Type B pancreatic cell (in vitro differentiated cells): Measurements from ENCODE around the gene ZRANB3. TPM values are rescaled to one million over a fixed set of nuclear protein-coding genes. Genes with fewer than 3 reads are reported as not detected.
"Not testable (repeated sequence)": the region's sequence is repeated elsewhere in the genome, so short reads cannot be mapped to it uniquely, and the experiment has no call there.

Experiments used
- DNase-seq: peaks from one replicate; pipeline ENCODE4 v3.0.0; 2021; ENCODE audit warnings: mixed read lengths; ENCODE audit not compliant: unreplicated experiment; ENCODE audit errors: extremely low spot score
- H3K27ac Mint-ChIP-seq: 2 replicates; pipeline ENCODE4 v1.8.0; 2021; ENCODE audit warnings: mild to moderate bottlenecking, mixed read lengths
- H3K27me3 Mint-ChIP-seq: 2 replicates; pipeline ENCODE4 v1.8.0; 2021; ENCODE audit warnings: mixed read lengths
- H3K36me3 Mint-ChIP-seq: 2 replicates; pipeline ENCODE4 v1.8.0; 2021; ENCODE audit warnings: mixed read lengths
- H3K4me1 Mint-ChIP-seq: one replicate; pipeline ENCODE4 v1.8.0; 2021; ENCODE audit warnings: mixed read lengths; ENCODE audit not compliant: unreplicated experiment
- H3K4me3 Mint-ChIP-seq: 2 replicates; pipeline ENCODE4 v1.8.0; 2021; ENCODE audit warnings: mild to moderate bottlenecking, mixed read lengths
- H3K9me3 Mint-ChIP-seq: 2 replicates; pipeline ENCODE4 v1.8.0; 2021; ENCODE audit warnings: mixed read lengths
- total RNA-seq: library from RNA; stranded (reverse); gene quantifications from 2 replicates; pipeline ENCODE4 v1.2.1, GENCODE V29; 2021; ENCODE audit warnings: low replicate concordance
- TF ChIP-seq, protein P1 (sequence below): fragments of 200-600 bp; sonication (generic); conservative IDR thresholded peaks from 2 replicates; pipeline ENCODE4 v1.5.0; 2021; ENCODE audit warnings: antibody characterized with exemption, mild to moderate bottlenecking

Gene ZRANB3
- total RNA-seq, 1 donor from 2014 or later = 15.8 TPM

DNA sequence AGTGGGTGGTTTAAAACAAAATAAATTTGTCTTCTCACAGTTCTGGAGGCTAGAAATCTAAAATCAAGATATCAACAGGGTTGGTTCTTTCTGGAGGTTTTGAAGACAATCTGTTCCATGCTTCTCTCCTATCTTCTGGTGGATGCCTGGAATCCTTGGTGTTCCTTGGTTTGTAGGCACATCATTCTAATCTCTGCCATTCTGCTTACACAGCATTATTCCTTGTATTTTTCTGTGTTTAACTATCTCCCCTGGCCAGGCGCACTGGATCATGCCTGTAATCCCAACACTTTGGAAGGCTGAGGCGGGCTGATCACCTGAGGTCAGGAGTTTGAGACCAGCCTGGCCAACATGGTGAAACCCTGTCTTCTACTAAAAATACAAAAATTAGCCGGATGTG, 108.1 kb downstream of the ZRANB3 start:
- H3K27me3 Mint-ChIP-seq = no peaks in the 10 kb centered on the region
- H3K27ac Mint-ChIP-seq = no peak overlapping the region
- no peak for DNase-seq
- peaks cover 10% of the 10 kb centered on the region for H3K9me3 Mint-ChIP-seq
- H3K36me3 Mint-ChIP-seq = peaks cover 3% of the 10 kb centered on the region
- H3K4me3 Mint-ChIP-seq = no peak overlapping the region
- no peaks in the 10 kb centered on the region for H3K4me1 Mint-ChIP-seq
- TF ChIP-seq, protein P1, sequence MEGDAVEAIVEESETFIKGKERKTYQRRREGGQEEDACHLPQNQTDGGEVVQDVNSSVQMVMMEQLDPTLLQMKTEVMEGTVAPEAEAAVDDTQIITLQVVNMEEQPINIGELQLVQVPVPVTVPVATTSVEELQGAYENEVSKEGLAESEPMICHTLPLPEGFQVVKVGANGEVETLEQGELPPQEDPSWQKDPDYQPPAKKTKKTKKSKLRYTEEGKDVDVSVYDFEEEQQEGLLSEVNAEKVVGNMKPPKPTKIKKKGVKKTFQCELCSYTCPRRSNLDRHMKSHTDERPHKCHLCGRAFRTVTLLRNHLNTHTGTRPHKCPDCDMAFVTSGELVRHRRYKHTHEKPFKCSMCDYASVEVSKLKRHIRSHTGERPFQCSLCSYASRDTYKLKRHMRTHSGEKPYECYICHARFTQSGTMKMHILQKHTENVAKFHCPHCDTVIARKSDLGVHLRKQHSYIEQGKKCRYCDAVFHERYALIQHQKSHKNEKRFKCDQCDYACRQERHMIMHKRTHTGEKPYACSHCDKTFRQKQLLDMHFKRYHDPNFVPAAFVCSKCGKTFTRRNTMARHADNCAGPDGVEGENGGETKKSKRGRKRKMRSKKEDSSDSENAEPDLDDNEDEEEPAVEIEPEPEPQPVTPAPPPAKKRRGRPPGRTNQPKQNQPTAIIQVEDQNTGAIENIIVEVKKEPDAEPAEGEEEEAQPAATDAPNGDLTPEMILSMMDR = no peak

DNA sequence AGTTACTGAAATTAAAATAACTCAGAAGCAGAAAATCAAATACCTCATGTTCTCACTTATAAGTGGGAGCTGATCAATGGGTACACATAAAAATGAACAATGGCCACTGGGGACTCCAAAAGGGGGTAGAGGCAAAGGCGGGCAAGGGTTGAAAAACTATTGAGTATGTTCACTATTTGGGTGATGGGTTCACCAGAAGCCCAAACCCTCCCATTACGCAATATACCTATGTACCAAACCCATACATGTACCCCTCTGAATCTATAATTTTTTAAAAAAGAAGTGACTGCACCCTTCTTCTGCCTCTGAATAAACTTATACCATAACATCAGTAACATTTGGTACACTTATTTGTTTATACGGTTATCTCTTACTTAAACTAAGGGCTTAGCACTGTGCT, 119.4 kb downstream of the ZRANB3 start:
- Mint-ChIP-seq H3K4me3 (no peak overlapping the region), H3K9me3 (no peaks in the 10 kb centered on the region), H3K27ac (no peak overlapping the region), H3K36me3 (no peaks in the 10 kb centered on the region), H3K27me3 (no peaks in the 10 kb centered on the region), H3K4me1 (no peaks in the 10 kb centered on the region)
- DNase-seq = no peak
- TF ChIP-seq, protein P1 = no peak

DNA sequence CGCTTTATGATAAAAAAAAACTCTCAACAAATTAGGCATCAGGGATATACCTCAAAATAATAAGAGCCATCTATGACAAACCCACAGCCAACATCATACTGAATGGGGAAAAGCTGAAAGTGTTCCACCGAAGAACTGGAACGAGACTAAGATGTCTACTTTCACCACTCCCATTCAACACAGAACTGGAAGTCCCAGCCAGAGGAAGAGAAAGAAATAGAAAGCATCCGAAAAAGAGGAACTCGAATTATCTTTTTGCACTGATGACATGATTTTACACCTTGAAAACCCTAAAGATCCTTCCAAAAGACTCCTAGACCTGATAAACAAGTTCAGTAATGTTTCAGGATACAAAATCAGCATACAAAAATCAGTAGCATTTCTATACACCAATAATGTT, 121.6 kb downstream of the ZRANB3 start:
- no peaks in the 10 kb centered on the region for H3K27me3 Mint-ChIP-seq
- H3K27ac Mint-ChIP-seq = no peak overlapping the region
- H3K4me3 Mint-ChIP-seq = no peak overlapping the region
- TF ChIP-seq, protein P1 = no peak
- no peak for DNase-seq
- peaks cover 12% of the 10 kb centered on the region for H3K9me3 Mint-ChIP-seq
- H3K36me3 Mint-ChIP-seq = no peaks in the 10 kb centered on the region
- H3K4me1 Mint-ChIP-seq = no peaks in the 10 kb centered on the region

DNA sequence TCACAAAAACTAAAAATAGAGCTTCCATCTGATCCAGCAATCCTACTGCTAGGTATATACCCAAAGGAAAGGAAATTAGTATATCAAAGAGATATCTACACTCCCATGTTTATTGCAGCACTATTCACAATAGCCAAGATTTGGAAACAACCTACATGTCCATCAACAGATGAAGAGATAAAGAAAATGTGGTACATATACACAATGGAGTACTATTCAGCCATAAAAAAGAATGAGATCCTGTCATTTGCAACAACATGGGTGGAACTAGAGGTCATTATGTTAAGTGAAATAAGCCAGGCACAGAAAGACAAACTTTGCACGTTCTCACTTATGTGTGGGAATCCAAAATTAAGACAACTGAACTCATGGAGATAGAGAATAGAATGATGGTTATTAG, 134.8 kb downstream of the ZRANB3 start:
- not testable (repeated sequence) for H3K27ac Mint-ChIP-seq, H3K4me3 Mint-ChIP-seq, H3K9me3 Mint-ChIP-seq, H3K4me1 Mint-ChIP-seq, H3K27me3 Mint-ChIP-seq, DNase-seq, H3K36me3 Mint-ChIP-seq

DNA sequence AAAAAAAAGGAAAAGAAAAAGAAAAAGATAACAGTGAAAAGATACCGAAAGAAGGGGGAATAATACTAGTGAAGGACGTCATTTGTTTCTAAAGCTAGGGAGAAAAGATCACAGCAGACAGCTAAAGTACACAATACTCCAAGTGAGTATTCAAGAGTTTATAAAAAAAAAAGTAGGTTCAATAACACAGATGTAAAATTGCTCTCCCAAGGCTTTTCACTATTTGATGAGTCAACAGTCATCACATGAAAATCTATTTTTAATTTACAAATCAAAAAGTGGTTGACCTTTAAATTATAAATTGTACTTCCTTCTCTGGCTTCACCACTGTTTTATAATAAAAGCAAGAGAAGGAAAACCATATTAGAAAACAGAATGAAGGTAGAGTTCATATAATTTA, 144.0 kb downstream of the ZRANB3 start:
- TF ChIP-seq, protein P1 = no peak
- no peaks in the 10 kb centered on the region for H3K27me3 Mint-ChIP-seq
- H3K27ac Mint-ChIP-seq = no peak overlapping the region
- no peaks in the 10 kb centered on the region for H3K4me1 Mint-ChIP-seq
- H3K4me3 Mint-ChIP-seq = no peak overlapping the region
- H3K9me3 Mint-ChIP-seq = peaks cover 5% of the 10 kb centered on the region
- no peak for DNase-seq
- H3K36me3 Mint-ChIP-seq = peaks cover 12% of the 10 kb centered on the region

DNA sequence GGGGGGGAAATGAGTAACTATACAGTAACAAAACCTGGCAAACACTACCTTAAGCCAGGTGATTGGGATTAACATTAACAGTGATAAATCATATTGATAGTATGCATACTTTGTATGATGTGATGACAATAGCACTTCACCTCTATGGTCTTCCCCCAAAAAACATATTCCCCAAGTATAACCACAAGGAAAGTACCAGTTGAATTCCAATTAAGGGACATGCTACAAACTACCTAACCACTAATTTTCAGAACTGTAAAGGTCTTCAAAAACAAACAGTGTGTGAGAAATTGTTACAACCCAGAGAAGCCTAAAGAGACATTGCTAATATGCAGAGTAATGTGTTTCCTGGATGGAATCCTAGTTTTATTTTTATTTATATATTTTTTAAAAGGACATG, 152.4 kb downstream of the ZRANB3 start:
- DNase-seq = no peak
- TF ChIP-seq, protein P1 = no peak
- no peaks in the 10 kb centered on the region for H3K4me1 Mint-ChIP-seq
- peaks cover 4% of the 10 kb centered on the region for H3K36me3 Mint-ChIP-seq
- H3K4me3 Mint-ChIP-seq = no peak overlapping the region
- no peak overlapping the region for H3K27ac Mint-ChIP-seq
- H3K9me3 Mint-ChIP-seq = peaks cover 10% of the 10 kb centered on the region
- H3K27me3 Mint-ChIP-seq = no peaks in the 10 kb centered on the region
